ENCODE results near the gene DDR1. TPM values are rescaled to one million over a fixed set of nuclear protein-coding genes. Genes with fewer than 3 reads are reported as not detected.

DDR1 gene
- total RNA-seq, 3 donors from 2014 or later = 145 to 336 (median 271) TPM

- DNase-seq = no peak
- Histone ChIP-seq H3K9me3 (peaks cover 6% of the 10 kb centered on the region), H3K36me3 (ENCODE audit: low read depth) (no peaks in the 10 kb centered on the region), H3K4me1 (ENCODE audit: low read depth) (peaks cover 3% of the 10 kb centered on the region), H3K4me3 (no peak overlapping the region)
- ATAC-seq = peak; percentile 18
- no peak for TF ChIP-seq CTCF (IDR thresholded peaks at IDR 0.05)
- intact Hi-C loops (cut with DNase I, micrococcal nuclease) = loop anchor here (5.0 kb wide), 1 partner anchor 48 kb away; no protein-coding TSS in a partner anchor
Observed at GRCh38 chr6:30875244-30876038, 8.9 kb upstream of the DDR1 start.

- intact Hi-C loops (cut with DNase I, micrococcal nuclease) = loop anchor here (5.0 kb wide), 1 partner anchor 49 kb away; no protein-coding TSS in a partner anchor
- TF ChIP-seq CTCF (IDR thresholded peaks at IDR 0.05) = no peak
- DNase-seq = no peak
Observed at GRCh38 chr6:30876039-30876730, 8.1 kb upstream of the DDR1 start.

GRCh38 chr6:30877419-30878262 lies 6.7 kb upstream of the DDR1 start:
- Histone ChIP-seq H3K9me3 (no peaks in the 10 kb centered on the region), H3K4me3 (no peak overlapping the region), H3K36me3 (ENCODE audit: low read depth) (no peaks in the 10 kb centered on the region), H3K4me1 (ENCODE audit: low read depth) (peaks cover 11% of the 10 kb centered on the region)
- ATAC-seq (peak; percentile 93), DNase-seq (peak; percentile 88 to 97 (median 92))
- TF ChIP-seq CTCF (IDR thresholded peaks at IDR 0.05) = peak; percentile 80
- intact Hi-C loops (cut with DNase I, micrococcal nuclease) = loop anchor here (5.0 kb wide), 1 partner anchor 50 kb away; no protein-coding TSS in a partner anchor

More at GRCh38 chr6:30876039-30876730, 8.1 kb upstream of the DDR1 start:
- H3K4me3 ChIP-seq = no peak overlapping the region
- ATAC-seq = no peak
- H3K36me3 ChIP-seq (ENCODE audit: low read depth) = no peaks in the 10 kb centered on the region
- peaks cover 3% of the 10 kb centered on the region for H3K4me1 ChIP-seq (ENCODE audit: low read depth)
- peaks cover 3% of the 10 kb centered on the region for H3K9me3 ChIP-seq

GRCh38 chr6:30879684-30880427 lies 4.5 kb upstream of the DDR1 start:
- ATAC-seq = no peak
- Histone ChIP-seq H3K4me1 (ENCODE audit: low read depth) (peaks cover 12% of the 10 kb centered on the region), H3K9me3 (no peaks in the 10 kb centered on the region), H3K4me3 (no peak overlapping the region), H3K36me3 (ENCODE audit: low read depth) (no peaks in the 10 kb centered on the region)
- intact Hi-C loops (cut with DNase I, micrococcal nuclease) = loop anchor here (5.0 to 10.0 kb wide), 2 partner anchors 53 to 135 kb away; partner anchors contain the start of genes FLOT1 (in 2 of the 2) and IER3 (in 2 of the 2)
- DNase-seq = no peak
- no peak for TF ChIP-seq CTCF (IDR thresholded peaks at IDR 0.05)
